Stimulated activated CD4-positive, alpha-beta T cell treated with anti-CD3 and anti-CD28 coated beads, Interleukin-2, amount 100 ng/mL, for 4 hours (primary cell): ENCODE data around the gene MTM1.

ENCODE experiments used
- DNase-seq: peaks from one replicate; pipeline ENCODE4 v3.0.0-alpha.2; 2020; ENCODE audit warnings: low read depth

The MTM1 gene

GRCh38 chrX:150664290-150664689 is 95.9 kb downstream of the MTM1 start:
- no peak for DNase-seq

- no peak for DNase-seq
Measured at GRCh38 chrX:150676221-150676620, 107.8 kb downstream of the MTM1 start.

GRCh38 chrX:150680974-150681373 is 112.6 kb downstream of the MTM1 start:
- DNase-seq: no peak

- DNase-seq: no peak
Measured at GRCh38 chrX:150683112-150683511, 114.7 kb downstream of the MTM1 start.

- DNase-seq: no peak
Measured at GRCh38 chrX:150683536-150684146, 115.2 kb downstream of the MTM1 start.

GRCh38 chrX:150688911-150689451 is 120.6 kb downstream of the MTM1 start:
- no peak for DNase-seq

- no peak for DNase-seq
Measured at GRCh38 chrX:150690126-150690525, 121.7 kb downstream of the MTM1 start.

- no peak for DNase-seq
Measured at GRCh38 chrX:150692296-150692695, 123.9 kb downstream of the MTM1 start.

- DNase-seq: peak; percentile 54
Measured at GRCh38 chrX:150692831-150693724, 124.7 kb downstream of the MTM1 start, which contains the start of gene MTMR1. Gene MTMR1, plus strand, starts transcription at chrX:150693396. Its CDS starts 135 bp downstream, at chrX:150693531.

GRCh38 chrX:150693725-150694574 is 125.5 kb downstream of the MTM1 start:
- DNase-seq: peak; percentile 38

- DNase-seq: no peak
Measured at GRCh38 chrX:150694738-150695410, 126.5 kb downstream of the MTM1 start.

GRCh38 chrX:150696331-150696730 is 127.9 kb downstream of the MTM1 start:
- no peak for DNase-seq

GRCh38 chrX:150696866-150697265 is 128.4 kb downstream of the MTM1 start:
- no peak for DNase-seq

- DNase-seq: no peak
Measured at GRCh38 chrX:150697641-150698040, 129.2 kb downstream of the MTM1 start.

- DNase-seq: no peak
Measured at GRCh38 chrX:150698981-150699380, 130.6 kb downstream of the MTM1 start.

GRCh38 chrX:150700107-150700506 is 131.7 kb downstream of the MTM1 start:
- DNase-seq: no peak

- no peak for DNase-seq
Measured at GRCh38 chrX:150701377-150701776, 133.0 kb downstream of the MTM1 start.

- no peak for DNase-seq
Measured at GRCh38 chrX:150702966-150703694, 134.7 kb downstream of the MTM1 start.

- no peak for DNase-seq
Measured at GRCh38 chrX:150703695-150703974, 135.2 kb downstream of the MTM1 start.

GRCh38 chrX:150704030-150704613 is 135.7 kb downstream of the MTM1 start:
- no peak for DNase-seq

- no peak for DNase-seq
Measured at GRCh38 chrX:150712619-150713018, 144.2 kb downstream of the MTM1 start.
